HG03108 (cell line): Measurements from ENCODE around the gene CELF5.
"Not testable (repeated sequence)": the region's sequence is repeated elsewhere in the genome, so short reads cannot be mapped to it uniquely, and the experiment has no call there.

Experiments
- ATAC-seq: cut with Tn5 transposase; IDR thresholded peaks from one replicate; pipeline ENCODE4 v1.9.1; 2021; ENCODE audit warnings: moderate library complexity; ENCODE audit not compliant: unreplicated experiment

CELF5 gene

DNA sequence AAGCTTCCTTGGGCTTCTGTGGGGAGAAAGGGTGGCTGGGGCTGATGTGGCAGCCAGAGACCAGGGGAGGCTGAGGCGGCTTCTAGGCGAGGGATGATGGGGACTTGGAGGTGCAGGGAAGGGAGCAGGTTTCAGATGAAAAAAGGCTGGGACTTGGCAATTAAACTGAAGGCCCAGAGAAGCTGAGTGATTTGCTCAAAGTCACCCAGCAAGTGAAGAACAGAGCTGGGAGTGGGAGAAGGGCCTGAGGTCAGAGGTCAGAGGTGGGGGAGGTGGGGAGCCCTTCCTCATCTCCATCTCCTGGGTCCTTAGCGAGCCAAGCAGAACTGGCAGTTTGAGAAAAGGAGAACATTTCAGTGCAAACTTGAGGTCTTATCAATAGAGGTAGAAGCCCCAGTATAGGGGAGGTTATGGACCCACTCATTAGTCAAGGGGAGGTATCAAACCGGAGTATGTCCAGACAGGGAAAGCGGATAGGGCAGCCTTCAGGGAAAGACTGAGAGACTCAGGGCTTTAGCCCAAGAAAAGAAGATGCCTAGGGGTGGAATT lies 92.3 kb downstream of the CELF5 start:
- ATAC-seq = no peak

DNA sequence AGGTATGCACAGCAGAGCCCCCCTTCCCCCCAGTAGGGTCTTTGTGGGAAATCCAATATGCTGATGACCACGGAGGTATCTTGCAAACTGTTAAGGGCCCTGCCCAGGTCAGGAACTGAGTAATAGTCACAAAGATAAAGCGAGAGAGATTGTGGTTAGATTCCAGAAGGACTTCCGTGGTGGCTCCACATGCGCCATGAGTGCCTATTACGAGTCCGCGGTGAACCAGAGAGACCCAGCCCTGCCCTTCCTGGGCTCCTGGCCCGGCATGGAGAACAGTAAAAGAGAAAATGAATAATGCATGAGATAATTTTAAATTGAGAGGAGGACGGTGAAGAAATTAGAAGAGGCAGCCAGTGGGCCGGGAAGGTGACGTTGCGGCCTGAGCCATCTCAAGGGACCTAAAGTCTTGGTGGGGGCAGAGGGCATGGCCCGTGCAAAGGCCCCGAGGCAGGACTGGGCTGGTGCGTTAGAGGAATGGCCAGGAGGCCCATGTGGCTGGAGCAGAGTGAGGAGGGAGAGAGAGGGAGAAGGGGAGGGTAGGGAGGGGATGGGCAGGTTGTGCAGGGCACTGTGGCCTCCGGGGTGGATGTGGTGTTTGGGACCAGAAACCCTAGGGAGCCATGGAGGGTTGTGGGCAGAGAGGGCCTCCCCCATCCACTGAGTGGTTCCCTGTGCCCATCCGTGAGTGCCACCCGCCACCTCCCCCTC lies 95.3 kb downstream of the CELF5 start:
- ATAC-seq = no peak

DNA sequence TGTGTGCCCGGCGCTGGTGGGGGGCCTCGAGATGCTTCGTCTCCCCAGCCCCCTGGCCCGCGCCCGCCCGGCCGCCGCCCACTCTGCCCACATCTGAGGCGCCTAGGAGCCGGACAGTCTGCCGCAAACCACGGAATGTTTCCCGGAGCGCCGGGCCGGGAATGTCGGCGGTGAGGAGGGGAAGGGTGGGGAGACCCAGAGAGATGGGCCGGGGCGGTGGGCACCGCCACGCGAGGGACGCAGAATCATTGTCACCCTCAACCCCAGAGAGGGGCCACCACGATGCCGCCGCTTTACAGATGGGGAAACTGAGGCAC lies 95.9 kb downstream of the CELF5 start:
- no peak for ATAC-seq

DNA sequence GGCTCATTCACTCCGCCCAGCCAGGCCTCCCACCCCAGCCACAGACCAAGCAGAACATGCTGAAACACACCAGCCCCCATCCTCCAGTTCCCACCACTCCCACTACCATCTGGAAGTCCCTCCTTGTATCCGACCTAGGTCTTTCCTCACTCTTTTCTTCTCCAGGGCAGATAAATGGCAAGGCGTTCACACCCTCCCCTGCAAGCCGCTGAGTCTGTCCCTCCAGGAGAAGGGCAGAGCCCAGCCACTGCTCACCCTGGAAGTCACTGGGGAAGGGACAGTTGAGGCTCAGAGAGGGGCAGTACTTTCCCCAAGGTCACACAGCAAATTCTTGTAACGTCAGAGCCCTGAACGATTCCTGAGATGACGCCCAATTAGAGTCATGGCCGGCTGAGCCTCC lies 96.4 kb downstream of the CELF5 start:
- ATAC-seq = no peak

DNA sequence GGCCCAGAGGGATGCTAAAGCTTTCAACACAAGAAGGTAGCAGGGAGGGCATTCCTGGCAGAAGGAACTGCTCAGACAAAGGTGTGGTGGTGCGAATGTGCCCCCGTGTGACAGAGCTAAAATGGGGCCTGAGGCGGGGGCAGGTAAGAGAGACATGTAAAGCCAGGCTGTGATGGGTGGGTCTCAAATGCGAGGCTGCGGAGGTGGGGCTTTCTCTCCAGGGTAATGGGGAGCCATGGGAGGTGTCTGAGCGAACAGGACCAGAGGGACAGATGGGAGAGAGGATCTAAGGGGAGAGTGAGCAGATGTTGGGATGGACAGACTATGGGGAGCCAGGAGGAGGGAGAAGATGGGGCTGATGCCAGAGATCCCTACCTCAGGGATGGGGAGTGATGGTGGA lies 97.2 kb downstream of the CELF5 start:
- ATAC-seq = no peak

DNA sequence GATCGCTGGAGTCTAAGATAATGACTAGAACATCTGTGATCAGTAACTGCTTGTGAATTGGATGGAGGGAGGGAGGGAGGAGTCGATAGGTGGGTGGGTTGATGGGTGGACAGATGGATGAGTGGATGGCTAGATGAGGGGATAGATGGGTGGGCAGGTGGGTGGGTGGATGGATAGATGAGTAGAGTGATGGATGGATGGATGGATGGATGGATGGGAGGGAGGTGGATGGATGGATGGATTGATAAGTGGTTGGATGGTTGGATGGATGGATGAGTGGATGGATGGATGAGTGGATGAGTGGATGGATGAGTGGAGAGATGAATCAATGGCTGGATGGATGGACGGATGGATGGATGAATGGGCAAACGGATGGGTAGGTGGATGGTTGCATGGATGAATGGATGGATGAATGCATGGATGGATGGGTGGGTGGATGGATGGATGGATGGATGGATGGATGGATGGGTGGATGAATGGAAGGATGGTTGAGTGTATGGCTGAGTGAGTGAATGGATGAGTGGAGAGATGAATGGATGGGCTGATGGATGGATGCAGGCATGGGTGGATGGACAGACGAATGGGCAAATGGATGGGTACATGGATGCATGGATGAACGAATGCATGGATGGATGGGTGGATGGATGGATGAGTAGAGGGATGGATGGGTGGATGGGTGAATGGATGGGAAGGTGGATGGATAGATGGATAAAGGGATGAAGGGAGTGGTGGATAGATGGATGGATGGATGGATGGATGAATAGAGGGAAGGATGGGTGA lies 97.9 kb downstream of the CELF5 start:
- no peak for ATAC-seq

DNA sequence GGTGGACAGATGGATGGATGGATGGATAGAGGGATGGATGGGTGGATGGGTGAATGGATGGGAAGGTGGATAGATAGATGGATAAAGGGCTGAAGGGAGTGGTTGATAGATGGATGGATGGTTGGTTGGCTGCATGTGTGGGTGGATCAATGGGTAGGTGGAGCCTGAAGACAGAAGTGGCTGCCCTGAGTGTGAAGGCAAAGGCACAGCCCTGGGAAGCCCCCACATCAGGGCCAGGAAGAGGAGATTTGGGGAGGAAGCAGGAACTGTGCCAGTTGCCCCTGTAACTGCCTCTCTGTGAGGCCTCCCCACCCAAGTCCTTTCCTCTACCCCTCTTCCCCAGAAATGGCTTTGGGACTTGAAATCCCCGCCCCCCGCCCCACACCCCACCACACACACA lies 98.6 kb downstream of the CELF5 start:
- ATAC-seq = no peak

DNA sequence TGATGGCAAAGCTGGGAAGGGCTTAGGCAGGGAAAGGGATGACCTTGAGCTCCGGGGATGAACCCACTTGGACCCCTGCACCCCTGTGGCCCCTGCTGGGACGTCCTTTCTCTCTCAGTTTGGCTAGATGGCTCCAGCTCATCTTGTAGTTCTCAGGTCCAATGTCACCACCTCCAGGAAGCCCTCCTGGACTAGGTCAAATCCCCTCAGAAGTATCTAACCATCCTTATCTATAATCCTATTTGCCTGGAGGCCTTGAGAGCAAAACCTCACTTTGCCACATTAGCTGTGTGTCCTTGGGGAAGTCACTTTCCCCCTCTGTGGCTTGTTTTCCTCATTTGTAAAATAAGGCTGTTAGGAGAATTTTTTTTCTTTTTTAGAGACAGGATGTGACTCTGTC lies 99.2 kb downstream of the CELF5 start:
- ATAC-seq = no peak

DNA sequence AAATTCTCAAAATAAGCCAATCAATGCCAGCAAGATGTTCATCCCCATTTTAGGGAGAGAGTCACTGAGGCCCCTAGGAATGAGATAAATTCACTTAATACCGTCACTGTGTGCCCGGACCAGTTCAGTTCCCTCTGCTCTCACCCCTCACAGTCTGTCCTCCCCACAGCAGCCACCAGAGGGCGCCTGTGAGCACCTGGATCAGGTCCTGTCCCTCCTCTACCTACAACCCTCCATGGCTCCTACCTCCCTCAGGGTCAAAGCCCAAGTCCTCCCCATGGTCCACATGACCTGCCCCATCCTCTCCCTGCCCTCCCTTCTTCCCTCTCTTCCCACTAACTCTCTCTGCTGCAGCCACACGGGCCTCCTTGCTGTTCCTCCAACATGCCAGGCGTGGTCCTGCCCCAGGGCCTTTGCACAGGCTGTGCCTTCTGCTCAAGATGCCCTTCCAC lies 100.0 kb downstream of the CELF5 start:
- ATAC-seq = no peak

DNA sequence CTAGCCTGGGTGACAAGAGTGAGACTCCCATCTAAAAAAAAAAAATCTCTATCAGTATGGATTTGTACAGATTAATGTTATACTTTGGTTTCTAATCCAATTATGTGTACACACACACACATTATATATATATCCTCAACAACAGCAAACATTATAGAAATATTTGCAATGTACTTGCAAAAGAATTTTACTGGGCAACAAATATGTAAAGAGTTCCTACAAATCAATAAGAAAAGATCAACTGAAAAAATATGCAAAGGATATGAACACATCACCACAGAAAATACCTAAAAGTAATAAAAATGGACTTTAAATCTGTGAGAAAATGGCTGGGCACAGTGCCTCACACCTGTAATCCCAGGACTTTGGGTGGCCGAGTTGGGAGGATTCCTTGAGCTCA lies 101.0 kb downstream of the CELF5 start:
- no peak for ATAC-seq

DNA sequence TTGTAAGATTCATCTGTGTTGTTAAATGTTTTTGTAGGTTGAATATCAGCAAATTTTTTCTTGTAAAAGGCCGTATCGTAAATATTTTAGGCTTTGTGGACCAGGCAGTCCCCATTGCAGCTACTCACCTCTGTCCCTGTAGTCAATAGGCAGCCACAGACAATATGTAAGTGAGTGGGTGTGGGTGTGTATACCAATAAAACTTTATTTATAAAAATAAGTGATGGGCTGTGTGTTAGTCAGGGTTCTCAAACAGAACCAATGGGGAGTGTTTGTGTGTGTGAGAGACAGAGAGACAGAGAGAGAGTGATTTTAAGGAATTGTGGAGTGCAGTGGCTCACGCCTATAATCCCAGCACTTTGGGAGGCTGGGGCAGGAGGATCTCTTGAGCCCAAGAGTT lies 104.3 kb downstream of the CELF5 start:
- ATAC-seq = no peak

DNA sequence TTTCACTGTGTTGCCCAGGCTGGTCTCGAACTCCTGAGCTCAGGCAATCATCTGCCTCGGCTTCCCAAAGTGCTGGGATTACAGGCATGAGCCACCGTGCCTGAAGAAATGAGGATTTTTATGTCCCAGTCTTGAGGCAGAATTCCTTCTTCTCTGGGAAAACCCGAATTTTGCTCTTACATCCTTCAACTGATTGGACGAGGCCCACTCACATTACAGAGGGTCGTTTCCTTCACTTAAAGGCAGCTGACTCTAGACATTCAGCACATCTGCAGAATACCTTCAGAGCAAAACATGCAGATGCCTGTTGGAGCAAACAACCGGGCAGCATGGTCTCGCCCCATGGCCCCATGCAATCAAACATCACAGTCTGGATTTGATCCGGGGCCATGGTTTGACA lies 105.6 kb downstream of the CELF5 start:
- no peak for ATAC-seq

DNA sequence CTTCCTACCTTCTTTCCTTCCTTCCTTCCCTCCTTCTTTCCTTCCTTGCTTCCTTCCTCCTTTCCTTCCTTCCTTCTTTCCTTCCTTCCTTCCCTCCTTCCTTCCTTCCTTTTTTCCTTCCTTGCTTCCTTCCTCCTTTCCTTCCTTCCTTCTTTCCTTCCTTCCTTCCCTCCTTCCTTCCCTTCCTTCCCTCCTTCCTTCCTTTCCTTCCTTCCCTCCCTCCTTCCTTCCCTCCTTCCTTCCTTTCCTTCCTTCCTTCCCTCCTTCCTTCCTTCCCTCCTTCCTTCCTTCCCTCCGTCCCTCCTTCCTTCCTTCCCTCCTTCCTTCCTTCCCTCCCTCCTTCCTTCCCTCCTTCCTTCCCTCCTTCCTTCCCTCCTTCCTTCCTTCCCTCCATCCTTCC lies 107.8 kb downstream of the CELF5 start:
- ATAC-seq = not testable (repeated sequence)

DNA sequence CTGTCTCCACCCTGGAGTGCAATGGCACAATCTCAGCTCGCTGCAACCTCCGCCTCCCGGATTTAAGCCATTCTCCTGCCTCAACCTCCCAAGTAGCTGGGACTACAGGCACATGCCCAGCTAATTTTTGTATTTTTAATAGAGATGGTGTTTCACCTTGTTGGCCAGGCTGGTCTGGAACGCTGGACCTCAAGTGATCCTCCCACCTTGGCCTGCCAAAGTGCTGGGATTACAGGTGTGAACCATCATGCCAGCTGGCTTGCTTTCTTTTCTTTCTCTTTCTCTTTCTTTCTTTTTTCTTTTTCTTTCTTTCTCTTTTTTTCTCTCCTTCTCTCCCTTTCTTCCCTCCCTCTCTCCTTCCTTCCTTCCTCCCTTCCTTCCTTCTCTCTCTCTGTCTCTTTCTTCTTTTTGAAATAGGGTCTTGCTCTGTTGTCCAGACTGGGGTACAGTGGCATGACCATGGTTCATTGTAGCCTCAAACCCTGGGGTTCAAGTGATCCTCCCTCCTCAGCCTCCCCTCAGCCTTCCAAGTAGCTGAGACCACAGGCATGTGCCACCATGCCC lies 108.6 kb downstream of the CELF5 start:
- ATAC-seq = no peak

DNA sequence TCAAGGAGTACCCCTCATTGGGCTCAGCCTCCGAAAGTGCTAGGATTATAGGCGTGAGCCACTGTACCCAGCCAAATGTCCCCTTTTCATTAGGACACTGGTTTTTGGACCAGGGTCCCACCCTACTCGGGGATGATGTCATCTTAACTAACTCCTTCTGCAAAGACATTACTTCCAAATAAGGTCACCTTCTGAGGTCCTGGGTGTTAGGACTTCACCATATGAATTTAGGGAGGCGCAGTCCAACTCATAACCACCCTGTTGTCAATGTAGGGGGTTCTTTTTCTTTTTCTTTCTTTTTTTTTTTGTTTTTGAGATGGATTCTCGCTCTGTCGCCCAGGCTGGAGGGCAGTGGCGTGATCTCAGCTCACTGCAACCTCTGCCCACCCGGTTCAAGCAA lies 109.2 kb downstream of the CELF5 start:
- no peak for ATAC-seq

DNA sequence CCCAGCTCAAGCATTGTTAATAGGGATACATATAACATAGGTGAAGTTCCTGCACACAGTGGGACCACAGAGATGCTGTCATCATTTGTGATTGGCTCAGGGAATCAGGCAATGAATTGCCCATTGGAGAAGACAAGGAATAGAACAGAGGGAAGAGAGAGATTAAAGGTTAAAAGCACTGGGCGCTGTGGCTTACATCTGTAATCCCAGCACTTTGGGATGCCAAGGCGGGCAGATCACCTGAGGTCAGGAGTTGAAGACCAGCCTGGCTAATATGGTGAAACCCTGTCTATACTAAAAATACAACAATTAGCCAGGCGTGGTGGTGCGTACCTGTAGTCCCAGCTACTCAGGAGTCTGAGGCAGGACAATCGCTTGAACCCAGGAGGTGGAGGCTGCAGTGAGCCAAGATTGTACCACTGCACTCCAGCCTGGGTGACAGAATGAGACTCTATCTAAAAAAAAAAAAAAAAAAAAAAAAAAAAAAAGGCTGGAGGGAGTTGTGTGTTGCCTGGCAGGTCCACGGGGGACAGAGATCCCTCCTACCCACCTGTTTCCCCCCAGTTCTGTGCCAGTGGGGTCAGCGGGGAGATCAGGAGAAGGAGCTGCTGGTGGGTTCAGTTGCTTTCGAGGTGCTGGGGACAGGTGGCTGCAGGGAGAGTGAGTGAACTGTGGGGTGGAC lies 110.4 kb downstream of the CELF5 start:
- not testable (repeated sequence) for ATAC-seq

DNA sequence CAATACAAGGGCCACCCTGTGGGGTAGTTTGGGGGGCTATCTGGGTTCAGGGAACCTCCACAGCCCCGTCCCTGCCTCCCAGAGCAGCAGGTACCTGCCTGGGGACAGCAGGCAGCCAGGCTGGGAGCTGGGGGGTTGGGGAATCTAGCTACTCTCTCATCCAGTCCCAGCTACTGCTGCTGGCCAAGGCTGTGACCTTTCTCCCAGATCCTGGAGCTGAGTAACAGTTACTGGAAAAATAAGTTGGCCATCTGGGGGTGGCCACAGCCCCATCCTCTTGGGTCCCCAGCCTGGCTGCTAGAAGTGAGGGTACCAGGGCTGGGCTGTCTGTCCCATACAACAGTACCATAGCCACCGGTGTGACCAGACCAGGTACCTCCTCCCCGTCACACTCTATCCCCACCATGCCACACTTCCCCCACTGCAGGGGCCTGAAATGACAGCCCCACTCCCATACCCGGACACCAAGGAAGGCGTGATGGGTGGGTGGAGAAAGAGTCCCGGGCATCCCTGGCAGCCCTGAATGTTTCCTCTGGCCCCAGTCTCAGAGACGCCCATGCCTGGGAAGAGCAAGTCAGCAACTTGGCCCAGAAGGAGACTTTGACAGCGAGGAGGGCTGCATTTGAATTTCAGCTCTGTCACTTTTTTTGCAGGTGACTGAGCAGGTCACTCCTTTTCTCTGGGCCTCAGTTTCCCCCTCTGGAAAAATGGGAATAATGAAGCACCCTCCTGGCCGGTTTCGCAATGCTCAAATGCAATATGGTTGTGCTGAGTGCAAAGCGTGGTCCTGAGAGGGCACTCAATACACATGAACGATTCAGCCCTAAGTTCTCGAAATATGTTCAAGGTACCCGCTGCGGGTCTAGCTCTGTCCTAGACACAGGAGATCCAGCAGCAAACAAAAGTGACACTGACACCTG lies 111.2 kb downstream of the CELF5 start:
- ATAC-seq = no peak

DNA sequence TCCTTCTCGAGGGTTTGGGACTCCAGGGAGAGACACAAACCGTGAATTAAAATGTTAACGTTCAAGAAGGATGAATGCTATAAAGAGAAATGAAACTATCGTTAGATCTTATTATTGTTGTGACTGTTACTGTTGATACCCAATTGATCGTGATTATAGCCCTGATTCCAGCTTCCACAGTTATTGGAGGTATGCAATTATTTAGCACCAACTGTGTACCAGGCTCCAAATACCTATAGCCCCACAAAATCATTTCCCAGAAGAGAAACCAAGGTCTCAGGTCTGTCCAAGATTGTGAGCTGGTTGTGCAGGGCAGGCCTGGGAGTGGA lies 111.9 kb downstream of the CELF5 start:
- ATAC-seq = no peak

DNA sequence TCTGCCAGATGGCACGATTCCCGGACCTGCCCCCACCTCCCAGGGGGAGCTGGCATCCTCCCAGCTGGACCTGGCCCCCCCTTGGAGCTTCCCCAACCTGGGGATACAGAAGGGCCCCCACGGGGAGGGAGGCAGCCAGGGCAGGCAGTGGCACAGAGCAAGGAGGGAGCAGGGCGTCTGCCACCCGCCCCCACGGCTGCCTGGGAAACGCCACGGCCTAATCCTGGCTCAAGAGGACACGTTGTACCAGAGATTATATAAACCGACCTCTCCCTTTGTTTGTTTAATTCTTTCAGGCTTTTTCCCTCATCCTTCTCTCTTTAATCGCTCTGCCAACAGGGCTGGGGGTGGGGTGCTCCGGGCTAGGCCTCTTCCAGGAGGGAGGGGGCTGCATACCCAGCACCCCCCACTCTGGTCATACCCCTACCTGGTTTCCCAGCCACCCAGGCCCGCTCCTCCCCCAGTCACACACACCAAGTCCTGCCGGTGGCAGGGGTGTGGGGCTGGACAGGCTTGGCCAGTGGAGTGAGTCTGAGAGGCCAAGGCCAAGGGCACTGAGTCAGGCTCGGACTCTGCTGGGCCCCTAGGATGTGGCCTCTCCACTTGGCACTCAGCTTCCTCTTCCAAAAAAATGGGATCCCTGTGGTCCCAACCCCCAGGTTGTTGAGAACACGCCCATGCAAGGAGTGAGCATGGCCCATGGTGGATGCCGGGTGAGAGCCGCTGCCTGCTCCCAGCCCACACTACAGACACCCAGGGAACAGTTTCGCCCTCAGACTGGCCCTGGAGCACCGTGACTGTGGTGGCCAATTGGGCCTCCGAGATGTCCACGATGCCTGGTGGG lies 112.4 kb downstream of the CELF5 start:
- ATAC-seq = no peak
